Measurements from ENCODE around the gene ABCF3. TPM values are rescaled to one million over a fixed set of nuclear protein-coding genes. Genes with fewer than 3 reads are reported as not detected.

Gene ABCF3
- total RNA-seq, 1 experiment from 2014 or later: 33.4 TPM

- peak; percentile 98 for DNase-seq (ENCODE audit: low read depth)
These were observed 377 bp upstream of the ABCF3 start for GRCh38 chr3:184185461-184186183.

- DNase-seq (ENCODE audit: low read depth): no peak
These were observed 856 bp downstream of the ABCF3 start for GRCh38 chr3:184186902-184187207.

GRCh38 chr3:184188080-184188479 lies 2.1 kb downstream of the ABCF3 start:
- no peak for DNase-seq (ENCODE audit: low read depth)

DNA sequence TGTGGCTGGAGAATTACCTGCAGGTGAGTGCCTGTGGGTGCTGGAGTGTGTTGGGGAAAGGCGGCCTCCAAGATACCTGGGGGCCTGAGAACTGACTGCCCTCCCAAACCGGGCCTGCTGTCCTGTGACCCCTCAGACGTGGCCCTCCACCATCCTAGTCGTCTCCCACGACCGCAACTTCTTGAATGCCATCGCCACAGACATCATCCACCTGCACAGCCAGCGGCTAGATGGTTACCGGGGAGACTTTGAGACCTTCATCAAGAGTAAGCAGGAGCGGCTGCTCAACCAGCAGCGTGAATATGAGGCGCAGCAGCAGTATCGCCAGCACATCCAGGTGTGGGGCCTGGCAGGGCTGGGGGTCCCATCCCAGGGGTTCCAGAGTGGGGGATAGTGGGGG lies 3.4 kb downstream of the ABCF3 start:
- no peak for DNase-seq (ENCODE audit: low read depth)

DNA sequence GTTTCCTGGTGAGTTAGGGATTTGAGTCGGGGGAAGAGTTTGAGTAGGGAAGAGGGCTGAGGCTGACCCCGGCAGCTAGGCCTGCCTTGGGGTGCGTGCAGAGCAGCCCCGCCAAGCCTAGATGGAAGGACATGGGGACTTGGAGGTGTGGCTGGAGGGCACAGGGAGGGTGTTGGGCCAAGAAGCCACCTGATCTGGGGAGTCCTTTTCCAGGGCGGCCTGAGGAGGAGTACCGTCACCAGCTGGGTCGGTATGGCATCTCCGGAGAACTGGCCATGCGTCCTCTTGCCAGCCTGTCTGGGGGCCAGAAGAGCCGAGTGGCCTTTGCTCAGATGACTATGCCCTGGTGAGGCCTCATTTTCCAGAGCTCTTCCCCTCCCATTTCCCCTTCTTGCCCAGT lies 6.9 kb downstream of the ABCF3 start:
- no peak for DNase-seq (ENCODE audit: low read depth)

- DNase-seq (ENCODE audit: low read depth): no peak
These were observed 8.1 kb downstream of the ABCF3 start for GRCh38 chr3:184193991-184194539.

- no peak for DNase-seq (ENCODE audit: low read depth)
These were observed 10.5 kb downstream of the ABCF3 start for GRCh38 chr3:184196536-184196935.

- DNase-seq (ENCODE audit: low read depth): no peak
These were observed 12.5 kb downstream of the ABCF3 start for GRCh38 chr3:184198509-184198908.

GRCh38 chr3:184200825-184201224 lies 14.8 kb downstream of the ABCF3 start:
- DNase-seq (ENCODE audit: low read depth): no peak

DNA sequence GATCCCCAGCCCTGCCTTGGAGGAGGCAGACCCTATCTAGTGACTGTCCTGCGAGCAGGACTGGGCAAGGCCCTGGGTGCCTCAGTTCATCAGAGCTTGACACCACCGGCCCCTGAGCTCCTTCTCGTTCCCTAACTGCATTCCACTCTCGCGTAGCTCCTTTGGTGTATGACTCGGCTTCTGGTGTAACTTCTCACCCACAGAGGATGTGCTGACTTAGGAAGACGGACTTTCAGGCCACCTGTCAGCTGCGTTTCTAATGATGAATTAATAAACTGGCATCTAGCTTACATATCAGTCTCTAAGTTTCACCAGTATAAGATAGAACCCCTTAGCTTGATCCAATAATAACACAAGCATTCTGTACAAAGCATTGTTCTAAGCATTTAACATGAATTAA lies 17.5 kb downstream of the ABCF3 start:
- DNase-seq (ENCODE audit: low read depth): no peak

- no peak for DNase-seq (ENCODE audit: low read depth)
These were observed 23.3 kb downstream of the ABCF3 start for GRCh38 chr3:184209146-184209923.

DNA sequence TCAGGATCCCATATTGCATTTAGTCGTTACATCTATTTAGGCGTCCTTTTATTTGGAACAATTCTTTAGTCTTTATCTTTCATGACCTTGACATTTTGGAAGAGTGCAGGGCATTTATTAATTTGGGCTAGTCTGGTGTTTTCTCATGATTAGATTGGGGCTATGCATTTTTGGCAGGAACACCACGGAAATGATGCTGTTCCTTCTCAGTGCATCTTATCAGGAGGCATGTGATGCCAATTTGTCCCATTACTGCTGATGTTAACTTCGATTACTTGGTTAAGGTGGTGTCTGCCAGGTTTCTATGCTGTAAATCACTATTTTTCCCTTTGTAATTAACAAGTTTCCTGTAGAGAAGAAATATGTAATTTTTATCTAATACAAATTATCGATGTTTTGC lies 25.3 kb downstream of the ABCF3 start:
- DNase-seq (ENCODE audit: low read depth): no peak

GRCh38 chr3:184211718-184212117 lies 25.7 kb downstream of the ABCF3 start:
- DNase-seq (ENCODE audit: low read depth): no peak

- no peak for DNase-seq (ENCODE audit: low read depth)
These were observed 32.8 kb downstream of the ABCF3 start for GRCh38 chr3:184218814-184219213.

GRCh38 chr3:184222521-184222920 lies 36.5 kb downstream of the ABCF3 start:
- DNase-seq (ENCODE audit: low read depth): no peak

GRCh38 chr3:184223946-184224345 lies 37.9 kb downstream of the ABCF3 start:
- DNase-seq (ENCODE audit: low read depth): no peak

DNA sequence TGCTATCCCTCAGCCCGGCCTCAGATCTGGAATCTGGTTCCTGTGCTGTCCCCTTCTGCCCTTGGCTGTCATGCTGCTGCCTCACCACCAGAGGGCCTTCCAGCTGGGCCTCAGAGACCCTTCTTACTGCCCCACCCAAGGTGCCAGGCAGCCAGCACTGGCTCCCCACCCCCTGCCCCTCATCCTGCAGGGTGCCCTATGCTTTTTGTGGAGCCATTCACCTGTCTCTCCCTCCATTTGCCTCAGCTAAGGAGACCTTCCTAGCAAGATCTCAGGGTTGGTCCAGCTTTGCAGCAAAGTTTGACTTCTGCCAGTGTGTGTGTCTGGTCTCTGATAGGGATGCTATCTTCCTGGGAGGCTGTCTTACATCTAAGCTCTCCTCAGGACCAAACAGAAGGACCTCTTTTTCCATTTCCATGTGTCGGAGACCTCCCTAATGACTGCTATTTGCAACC lies 41.5 kb downstream of the ABCF3 start:
- peak; percentile 20 for DNase-seq (ENCODE audit: low read depth)

GRCh38 chr3:184228376-184229137 lies 42.6 kb downstream of the ABCF3 start:
- no peak for DNase-seq (ENCODE audit: low read depth)

DNA sequence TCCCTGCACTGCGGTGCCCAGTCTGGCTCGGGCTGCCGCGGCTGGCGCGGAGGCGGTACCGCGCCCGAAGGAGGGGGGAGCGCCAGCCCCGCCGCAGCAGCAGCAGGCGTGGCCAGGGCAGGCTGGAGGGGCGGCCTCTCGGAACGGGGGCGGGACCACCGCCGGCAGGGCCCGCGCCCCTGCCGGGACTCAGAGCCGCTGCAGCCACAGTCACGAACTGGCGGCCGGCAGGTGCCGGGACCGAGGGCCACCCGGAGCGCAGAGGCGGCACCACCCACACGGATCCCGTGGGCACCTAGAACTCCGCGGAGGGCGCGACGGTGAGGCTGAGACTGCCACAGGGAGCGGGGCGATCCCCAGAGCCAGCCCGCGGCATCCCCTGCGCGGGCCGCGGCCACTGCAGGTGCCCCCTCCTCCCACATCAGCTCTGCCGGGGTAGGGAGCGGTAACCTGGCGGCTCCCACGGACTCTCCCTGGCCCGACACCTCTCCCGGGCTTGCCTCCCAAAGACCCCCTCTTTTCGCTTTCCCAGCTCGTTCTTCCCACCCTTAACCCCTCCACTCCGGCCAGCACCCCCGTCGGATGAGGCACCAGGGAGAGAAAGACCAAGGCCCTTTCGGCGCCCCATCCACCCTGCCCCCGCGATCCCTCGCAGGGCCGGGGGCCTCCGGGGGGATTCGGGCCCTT lies 43.5 kb downstream of the ABCF3 start, which contains the start of gene VWA5B2:
Gene VWA5B2, plus strand, starts transcription at position 192 of the 687 bp plus-strand sequence. CDS start 944 bp downstream, outside the sequence.
- DNase-seq (ENCODE audit: low read depth): peak; percentile 59

DNA sequence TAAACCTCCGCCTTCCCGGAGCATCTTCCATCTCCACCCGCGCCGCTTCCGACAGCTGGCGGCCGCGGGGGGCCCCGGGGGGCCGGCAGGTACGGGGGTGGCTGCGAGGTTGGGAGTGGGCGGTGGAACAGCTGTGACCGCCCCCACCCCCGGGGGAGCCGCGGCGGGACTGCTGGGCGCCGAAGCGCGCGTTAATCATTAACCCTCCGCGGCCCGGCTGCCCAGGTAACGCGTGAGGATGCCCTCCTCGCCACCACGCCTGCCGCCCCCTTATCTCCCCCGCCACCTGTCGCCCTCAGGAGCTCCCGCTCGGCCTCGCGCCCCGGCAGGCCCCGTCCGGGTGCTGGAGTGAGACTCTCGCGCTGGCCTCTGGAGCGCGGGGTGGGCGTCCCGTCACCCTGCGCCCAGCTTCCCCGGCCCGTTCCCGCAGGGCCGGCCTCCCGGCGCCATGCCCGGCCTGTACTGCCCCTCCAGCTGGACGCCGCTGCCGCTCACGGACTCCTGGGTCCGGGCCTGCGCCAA lies 44.1 kb downstream of the ABCF3 start:
- no peak for DNase-seq (ENCODE audit: low read depth)

All from RPMI7951 (cell line).